Uterus (tissue), 2 donors: ENCODE measurements around the gene CTTN.

Source experiments
- POLR2A ChIP-seq, 2 donors: fragments of 450-650 bp; IDR thresholded peaks; one replicate each; pipeline ENCODE4 v1.6.1; 2016; ENCODE audit warnings: antibody characterized with exemption in 2 of 2, mild to moderate bottlenecking in 1 of 2, moderate library complexity in 1 of 2
- TF ChIP-seq, protein P1 (sequence below), 4 experiments: fragments of 200-600 bp in 2 of 4; fragments of 450-650 bp in 2 of 4; sonication (generic) in 2 of 4; IDR thresholded peaks; one replicate each; pipeline ENCODE4 v1.5.1; 2016 to 2019; ENCODE audit warnings: antibody characterized with exemption in 4 of 4, mild to moderate bottlenecking in 2 of 4, moderate library complexity in 1 of 4

DNA sequence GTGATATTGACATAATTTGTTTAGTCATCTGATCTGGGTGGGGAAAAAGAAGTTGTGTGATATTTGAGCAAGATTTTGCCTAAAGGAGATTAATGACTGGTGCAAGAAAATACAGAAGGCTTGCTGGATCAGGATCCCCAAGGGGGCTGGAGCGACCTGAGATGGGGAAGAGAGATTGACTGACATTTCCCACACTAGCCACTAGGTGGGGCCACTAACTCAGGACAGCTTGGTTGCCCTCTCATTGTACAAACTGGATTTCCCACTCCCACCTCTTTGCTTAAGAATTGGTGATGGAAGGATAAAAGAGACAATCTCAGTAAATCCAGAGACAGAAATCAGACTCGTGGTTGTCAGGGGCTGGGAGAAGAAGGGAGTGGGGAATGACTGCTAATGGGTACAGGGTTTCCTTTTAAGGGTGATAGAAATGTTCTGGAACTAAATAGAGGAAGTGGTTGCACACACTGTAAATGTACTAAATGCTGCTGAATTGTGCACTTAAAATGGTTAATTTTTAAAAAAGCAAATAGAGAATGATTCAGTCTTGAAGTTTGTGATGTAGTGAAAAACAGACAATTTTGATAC lies 50.7 kb downstream of the CTTN start:
- TF ChIP-seq, protein P1, sequence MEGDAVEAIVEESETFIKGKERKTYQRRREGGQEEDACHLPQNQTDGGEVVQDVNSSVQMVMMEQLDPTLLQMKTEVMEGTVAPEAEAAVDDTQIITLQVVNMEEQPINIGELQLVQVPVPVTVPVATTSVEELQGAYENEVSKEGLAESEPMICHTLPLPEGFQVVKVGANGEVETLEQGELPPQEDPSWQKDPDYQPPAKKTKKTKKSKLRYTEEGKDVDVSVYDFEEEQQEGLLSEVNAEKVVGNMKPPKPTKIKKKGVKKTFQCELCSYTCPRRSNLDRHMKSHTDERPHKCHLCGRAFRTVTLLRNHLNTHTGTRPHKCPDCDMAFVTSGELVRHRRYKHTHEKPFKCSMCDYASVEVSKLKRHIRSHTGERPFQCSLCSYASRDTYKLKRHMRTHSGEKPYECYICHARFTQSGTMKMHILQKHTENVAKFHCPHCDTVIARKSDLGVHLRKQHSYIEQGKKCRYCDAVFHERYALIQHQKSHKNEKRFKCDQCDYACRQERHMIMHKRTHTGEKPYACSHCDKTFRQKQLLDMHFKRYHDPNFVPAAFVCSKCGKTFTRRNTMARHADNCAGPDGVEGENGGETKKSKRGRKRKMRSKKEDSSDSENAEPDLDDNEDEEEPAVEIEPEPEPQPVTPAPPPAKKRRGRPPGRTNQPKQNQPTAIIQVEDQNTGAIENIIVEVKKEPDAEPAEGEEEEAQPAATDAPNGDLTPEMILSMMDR (IDR thresholded peaks at IDR 0.05) = no peak
- no peak for TF ChIP-seq POLR2A (IDR thresholded peaks at IDR 0.05)
